ENCODE results near the gene MROH8.

MROH8 gene

DNA sequence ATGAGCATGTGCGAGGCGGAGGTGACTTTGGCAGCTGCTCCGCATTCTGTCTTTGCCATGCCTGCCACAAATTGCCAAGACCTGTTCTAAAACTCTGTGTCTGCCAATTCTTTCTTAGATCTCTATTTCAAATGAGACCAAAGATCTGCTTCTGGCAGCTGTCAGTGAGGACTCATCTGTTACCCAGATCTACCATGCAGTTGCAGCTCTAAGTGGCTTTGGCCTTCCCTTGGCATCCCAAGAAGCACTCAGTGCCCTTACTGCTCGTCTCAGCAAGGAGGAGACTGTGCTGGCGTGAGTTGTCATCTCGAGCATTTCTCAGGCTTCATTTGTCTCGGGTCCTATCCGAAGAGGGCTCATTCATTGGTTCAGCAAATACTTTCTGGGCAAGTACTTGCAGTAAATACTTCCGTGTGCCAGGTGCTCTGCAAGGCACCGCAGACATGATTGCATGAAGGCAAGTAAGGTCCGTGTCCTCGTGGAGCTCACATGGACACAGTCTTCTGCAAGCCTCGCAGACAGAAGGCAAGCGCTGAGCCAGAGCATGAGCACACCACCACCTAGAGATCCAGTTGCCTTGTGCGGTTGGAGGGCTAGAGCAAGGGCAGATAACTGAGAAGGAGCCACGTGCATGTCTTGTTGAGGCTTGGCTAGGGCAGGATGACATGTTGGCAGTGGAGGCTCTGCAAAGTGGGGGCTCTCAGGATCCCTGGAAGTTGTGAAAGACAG, 19.7 kb upstream of the MROH8 start:
- no peak for DNase-seq

DNA sequence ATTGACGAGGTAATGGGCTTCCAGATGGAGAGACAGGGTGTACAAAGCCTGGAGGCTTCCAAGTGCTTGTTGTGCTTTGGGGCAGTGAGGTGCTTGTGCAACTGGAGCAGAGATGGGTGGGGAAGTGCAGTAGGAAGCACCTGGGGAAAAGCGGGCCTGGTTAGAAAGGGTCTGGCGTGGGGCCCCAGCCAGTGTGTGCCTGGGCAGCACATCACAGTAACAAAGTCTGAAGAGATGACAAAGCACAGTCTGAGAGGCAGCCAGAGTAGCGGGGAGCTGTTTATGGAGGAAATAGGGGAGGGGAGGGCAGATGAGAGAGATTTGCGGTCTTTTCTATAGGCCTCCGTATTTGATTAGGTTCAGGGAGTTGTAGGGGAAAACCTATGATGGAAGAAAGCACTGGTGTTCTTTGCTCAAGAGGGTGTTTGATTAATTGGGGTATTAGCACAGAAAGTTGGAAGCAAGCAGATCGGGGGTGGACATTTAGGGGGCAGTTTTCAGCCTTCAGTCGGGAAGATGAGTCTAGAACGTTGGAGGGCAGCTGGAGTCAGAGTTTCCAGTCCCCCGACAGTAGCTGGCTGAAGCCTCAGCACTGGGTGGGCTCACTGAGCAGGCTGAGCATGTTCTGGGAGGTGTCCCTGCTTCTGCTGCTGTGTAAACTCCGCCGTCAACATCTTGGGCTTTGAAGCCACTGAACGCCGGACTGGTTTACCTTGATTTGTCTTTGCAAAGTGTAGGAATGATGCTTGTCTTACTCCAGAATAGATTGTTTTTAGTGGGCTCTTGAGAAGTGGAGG, 15.5 kb upstream of the MROH8 start:
- no peak for DNase-seq

DNA sequence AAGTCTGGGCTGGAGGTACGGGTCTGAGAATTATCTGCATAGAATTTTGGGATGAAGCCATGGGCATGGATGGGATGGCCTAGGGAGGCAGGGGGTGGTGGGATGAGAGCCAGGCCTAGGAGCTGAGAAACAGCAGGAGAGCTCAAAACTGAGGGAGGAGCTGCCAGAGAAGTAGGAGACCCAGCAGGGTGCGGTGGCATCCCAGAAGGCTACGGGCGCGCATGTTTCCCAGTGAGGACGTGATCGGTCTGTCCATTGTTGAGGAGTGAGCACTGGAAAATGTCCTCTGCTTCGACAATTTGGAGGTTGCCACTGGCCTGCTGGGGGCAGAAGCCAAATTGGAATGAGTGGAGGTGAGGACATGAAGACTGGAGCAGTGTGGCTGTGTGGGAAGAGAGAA, 14.5 kb upstream of the MROH8 start:
- no peak for DNase-seq

DNA sequence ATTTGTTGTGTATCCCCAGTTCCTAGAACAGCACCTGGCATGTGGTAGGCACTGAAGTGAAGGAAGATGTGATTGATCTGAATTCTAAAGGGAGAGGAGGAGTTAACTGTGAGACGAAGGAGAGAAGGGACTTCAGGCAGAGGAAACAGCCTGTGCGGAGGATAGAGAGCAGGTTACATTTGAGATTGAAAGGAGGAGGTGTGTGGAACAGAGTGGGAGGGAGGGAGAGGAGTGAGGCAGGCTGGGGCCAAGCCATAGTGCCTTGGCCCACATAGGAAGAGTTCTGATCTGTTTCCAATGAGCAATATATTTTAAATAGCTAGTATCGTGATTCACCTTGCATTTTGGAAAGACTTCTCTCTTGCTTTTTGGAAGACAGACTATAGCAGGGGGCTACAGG, 13.9 kb upstream of the MROH8 start:
- no peak for DNase-seq

DNA sequence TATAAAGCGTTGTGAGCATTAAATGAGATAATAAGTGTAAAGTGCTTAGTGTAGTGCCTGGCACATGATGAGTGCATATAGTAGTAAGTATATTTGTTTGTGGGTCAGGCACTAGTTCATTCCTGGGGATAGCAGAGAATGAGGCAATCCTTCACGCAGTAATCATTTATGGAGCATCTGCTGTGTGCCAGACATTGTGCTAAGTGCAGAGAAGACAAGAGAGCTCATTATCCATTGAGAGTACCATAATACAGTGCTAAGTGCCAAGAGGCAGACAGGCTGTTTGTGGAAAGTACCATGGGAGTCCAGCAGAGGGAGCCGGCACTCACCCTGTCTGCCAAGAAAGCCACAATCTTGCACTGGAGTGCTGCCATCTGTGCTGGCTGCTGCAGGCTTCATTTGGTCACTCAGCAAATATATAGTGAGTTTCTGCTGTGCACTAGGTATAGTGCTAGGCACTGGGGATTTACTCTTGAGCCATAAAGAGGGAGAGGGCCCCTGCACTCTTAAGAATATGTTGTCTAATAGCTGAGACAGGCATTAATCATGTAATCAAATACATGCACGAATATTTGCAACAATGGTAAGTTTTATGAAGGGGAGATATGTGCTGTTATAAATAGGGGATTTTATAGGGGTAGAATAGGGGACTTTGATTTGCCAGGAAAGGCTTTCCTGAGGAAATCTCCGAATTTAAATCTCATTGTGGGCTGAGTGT, 12.9 kb upstream of the MROH8 start:
- DNase-seq, result peak; percentile 94

DNA sequence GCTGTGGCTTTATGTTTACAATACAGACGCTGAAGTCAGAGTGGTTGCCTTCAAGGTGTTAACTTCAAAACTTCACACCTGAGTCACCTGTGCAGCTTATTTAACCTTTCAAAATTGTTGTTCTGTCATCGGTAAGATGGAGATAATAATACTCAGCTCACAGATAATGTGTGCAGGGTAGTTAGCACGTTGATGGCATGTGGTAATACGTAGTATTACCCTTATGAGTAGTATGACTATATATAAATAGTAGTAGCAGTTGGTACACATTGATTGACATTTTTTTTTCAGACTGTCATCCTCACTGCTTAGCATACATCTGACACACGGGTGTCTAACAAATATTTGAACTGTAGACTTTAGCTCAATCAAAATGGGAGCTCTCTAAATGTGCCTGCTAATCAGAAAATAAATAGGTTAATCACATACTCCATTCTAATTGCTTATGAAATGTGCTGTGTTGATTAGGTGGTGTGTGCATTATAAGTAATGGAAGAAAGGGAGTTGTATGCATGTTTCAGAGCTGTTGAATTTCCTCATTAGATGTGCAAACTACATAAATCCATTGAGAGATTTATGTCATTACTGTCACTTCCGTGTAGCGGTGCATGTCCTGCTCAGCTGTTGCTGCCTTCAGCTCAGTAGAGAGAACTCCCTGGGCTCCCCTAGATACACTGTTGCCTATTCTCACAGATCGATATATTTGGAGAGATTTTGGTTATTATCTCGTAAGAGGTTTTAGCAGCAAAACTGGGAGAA, 11.2 kb upstream of the MROH8 start:
- DNase-seq, result peak; percentile 24

DNA sequence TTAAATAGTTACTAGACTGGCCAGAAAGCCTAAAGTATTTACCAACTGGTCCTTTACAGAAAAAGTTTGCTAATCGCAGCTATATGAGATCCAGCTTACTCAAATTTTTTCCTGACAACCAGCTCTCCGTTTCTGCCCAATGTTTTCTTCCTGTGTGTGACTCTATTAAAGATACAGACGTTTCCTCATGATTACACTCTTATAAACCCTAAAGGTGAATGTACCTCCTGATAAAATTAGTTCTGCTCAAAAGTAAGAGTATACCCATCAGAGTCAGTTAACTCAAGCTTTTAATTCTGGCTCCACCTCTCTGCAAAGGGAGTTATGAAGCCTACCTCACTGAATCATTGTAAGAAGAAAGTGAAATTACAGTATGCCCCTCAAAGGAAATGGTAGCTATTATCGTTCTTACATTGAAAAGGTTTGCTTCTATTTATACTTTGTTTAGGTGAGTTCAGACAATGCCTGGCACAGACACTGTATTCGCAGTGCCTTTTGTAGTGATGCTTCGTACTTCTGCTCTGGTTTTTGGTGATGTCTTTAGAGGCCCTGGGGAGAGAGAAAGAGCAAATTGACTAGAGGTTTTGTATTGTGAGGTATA, 10.2 kb upstream of the MROH8 start:
- no peak for DNase-seq

DNA sequence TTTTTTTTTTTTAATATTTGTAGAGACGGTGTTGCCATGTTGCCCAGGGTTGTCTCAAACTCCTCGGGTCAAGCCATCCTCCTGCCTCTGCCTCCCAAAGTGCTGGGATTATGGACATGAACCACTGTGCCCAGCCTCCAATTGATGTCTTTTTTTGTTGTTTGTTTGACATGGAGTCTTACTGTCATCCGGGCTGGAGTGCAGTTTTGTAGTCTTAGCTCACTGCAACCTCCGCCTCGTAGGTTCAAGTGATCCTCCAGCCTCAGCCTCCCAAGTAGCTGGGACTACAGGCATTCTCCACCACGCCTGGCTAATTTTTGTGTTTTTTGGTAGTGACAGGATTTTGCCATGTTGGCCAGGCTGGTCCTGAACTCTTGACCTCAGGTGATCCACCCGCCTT, 9.4 kb upstream of the MROH8 start:
- no peak for DNase-seq

DNA sequence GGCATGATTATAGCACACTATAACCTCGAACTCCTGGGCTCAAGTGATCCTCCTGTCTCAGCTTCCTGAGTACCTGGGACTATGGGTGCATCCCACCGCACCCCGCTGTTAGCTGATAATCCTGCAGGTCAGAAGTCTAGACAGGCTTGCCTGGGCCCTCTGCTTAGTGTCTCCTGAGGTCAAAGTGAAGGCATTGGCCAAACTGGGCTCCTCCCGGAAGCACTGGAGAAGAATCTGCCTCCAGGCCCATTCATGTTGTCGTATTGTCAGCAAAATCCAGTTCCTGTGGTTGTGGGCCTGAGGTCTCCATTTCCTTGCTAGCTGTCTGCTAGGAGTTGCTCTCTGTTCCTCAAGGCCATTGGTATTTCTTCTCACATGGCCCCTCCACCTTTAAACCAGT, 6.3 kb upstream of the MROH8 start:
- DNase-seq, result no peak

DNA sequence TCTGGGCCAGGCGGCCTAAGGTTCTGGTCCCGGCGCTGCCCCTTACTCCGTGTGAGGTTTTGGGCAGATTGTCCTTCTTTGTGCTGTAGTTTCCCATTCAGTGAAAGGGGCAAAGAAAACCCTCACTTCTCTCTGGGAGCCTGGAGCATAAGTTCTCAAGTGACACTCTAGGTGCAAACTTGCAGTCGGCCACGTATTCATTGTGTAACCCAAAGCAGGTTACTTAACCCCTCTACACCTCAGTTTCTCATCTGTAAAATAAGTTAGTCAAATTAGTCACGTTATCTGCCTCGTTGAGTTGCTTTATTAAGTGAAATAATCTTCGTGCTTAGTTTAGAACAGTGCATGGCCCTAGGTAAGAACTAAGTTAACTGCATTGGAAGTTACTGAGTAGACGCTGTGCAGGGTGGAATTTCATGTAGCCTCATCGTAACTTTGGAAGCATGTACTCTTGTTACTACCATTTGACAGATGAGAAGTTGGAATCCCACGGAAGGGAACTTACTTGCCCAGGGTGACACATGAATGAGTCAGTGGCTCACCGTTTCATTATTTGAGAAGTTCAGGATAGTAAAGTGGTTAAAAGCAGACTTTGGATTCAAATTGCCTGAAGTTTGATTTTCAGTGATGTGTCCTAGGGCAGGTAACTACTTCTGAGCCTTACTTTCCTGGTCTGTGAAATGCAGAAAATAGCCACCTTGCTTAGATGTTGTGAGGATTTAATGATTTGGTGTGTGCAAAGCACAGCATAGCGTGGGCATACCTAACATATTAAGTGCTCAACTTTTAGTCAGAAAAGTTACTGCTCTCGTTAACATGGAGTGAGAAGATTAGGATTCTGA, 556 bp upstream of the MROH8 start:
- DNase-seq, result no peak

DNA sequence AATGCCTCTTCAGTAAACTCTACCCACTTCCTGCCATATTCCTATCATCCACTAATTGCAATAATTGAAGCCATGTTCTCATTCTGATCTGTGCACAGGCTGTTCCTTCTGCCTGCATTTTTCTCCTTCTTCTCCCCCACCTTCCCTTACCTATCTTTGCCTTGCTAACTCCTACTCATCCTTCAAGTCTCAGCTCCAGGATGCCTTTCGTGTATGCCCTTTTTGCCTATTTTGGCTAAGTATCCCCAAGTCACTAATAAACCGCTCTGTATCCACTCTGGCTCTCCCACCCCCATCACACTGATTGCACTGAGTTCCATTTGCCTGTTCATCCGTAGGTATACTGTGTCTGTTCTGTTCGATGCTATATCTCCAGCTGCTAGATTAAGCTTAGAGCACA, 6.5 kb downstream of the MROH8 start:
- DNase-seq, result no peak

DNA sequence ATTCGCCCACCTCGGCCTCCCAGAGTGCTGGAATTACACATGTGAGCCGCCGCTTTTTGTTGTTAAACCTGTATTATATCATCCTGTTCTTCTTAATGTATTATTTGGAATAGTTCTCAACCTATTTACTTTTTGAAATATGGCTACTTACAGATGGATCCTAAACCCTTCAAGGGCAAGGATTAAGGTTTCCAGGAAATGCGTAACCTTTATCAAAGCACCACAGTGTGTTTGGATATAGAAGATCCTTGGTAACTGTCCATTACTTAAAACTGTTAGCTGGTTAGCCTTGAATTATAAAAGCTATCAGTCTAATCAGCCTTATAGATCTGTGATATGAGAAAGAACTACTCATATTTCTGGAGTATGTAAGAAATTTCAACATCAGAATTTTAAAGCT, 12.5 kb downstream of the MROH8 start:
- no peak for DNase-seq

DNA sequence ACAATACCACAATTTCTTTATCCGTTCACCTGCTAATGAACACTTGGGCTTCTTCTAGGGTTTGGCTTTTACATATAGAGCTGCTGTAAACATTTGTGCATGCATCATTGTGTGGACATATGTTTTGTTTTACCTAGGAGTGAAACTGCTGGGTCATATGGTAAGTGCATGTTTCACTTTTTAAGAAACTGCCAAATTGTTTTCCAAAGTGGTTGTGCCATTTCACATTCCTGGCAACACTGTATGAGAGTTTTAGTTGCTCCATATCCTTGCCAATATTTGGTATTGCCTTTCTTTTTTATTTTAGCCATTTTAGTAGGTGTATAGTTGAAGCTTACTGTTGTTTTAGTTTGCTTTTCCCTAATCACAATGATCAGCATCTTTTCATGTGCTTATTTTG, 14.3 kb downstream of the MROH8 start:
- DNase-seq, result no peak

DNA sequence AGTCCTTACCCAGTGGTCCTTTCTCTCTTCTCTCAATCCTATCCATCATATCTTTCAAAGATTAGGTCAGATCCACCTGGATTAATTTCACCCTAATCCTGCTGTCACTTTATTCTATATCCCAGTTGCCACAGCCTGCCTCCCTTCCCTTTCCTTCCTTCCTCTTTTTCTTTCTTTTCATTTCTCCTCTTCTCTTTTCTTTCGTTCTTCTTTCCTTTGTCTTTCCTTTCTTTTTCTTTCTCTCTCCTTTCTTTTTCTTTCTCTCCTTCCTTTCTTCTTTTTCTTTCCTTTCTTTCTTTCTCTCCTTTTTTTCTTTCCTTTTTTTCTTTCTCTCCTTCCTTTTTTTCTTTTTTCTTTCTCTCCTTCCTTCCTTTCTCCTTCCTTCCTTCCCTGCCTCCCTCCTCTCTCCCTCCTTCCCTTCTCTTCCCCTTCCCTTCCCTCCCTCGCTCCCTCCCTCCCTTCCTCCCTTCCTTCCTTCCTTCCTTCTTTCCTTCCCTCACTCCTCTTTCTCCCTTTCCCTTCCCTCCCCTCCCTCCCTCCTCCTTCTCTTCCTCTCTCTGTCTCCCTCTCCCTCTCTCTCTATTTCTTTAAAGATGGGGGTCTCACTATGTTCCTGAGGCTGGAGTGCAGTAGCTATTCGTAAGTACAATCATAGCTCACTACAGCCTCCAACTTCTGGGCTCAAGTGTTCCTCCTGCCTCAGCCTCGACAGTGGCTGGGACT, 15.4 kb downstream of the MROH8 start:
- DNase-seq, result no peak

DNA sequence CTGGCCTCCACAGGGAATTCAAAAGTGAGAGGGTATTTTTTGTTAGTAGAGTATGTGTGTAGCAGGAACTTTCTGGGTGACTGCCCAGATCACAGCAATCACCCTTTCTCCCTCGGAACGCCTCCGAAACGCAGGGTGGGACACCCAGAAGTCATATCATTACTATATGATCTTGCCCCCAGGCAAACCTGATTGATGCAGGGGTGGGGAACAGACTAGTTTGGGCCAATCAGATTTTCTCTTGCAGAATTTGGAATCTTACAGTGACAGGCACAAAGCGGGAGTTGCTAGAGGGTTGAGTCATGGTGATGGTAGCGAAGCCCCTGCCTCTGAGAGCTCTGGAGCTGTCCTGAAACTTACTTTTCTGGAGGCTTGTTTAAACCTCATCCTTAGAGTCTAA, 16.7 kb downstream of the MROH8 start:
- DNase-seq, result no peak

DNA sequence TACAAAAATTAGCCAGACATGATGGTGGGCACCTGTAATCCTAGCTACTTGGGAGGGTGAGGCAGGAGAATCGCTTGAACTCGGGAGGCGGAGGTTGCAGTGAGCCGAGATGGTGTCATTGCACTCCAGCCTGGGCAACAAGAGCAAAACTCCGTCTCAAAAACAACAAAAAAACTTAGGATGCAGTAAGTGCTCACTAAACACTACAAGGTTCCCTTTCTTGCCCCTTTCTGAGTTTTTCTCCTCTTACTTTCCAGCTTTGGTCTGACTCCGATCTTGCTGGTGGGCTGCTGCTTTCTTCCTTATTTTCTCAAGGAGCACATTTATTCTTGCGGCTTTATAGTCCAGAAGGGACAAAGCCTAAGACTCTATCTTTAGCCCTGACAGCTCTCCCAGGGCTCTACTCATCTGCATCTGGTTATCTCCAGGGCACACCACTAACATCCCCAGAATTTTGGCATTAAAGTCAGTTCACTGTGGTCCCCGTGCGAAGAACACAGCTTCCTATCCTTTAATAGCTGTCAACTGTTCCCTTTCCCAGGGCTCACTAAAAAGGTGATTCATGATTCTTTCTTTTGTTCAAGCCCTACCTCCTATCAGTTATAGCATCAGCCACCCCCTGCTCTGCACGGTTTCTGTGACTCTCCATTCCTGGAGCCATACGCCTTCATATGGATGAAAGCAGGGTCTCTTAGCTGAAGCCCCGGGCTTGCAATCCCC, 17.4 kb downstream of the MROH8 start:
- no peak for DNase-seq

DNA sequence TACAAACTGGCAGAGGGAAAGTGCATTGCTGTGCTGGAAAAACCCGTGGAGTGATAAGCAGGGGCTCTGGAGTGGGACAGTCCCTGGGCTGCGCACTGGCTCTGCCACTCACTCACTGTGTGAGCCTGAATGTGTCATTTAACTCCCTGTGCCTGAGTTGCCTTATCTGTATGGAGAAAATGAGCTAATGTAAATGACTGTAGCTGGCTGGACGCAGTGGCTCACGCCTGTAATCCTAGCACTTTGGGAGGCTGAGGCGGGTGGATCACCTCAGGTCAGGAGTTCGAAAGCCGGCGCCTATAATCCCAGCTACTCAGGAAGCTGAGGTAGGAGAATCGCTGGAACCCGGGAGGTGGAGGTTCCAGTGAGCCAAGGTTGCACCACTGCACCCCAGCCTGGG, 18.7 kb downstream of the MROH8 start:
- no peak for DNase-seq

DNA sequence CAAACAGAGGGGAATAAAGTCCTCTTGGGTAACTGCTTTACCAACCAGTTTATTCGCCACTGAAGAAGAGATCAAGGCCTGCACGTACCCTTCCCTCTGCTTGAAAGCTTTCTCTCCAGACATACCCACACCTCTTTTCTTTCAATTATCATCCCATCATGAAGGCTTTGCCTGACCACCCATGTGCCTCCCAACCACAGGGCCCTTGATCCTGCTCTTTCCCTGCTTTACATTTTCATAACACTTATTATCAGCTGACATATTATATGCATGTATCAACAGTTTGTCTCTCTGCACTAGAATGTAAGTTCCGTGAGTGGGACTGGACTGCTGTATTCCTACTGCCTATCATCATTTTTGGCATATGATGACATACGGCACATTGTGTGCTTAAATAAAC, 21.1 kb downstream of the MROH8 start:
- DNase-seq, result no peak

DNA sequence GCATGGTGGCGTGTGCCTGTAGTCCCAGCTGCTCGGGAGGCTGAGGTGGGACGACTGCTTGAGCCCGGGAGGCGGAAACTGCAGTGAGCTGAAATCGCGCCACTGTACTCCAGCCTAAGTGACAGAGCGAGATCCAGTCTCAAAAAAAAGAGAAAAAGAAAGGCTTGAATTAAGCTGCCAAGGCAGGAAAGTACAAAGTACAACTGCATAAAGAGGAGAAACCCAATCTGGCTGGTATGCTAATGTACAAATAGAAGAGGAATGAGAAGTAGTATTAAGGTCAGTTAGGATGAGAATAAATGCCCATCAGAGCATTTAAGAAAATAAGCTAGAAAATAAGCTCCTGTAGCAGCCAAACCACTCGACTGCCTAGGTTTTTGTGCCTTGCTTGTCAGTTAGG, 23.4 kb downstream of the MROH8 start:
- DNase-seq, result no peak

DNA sequence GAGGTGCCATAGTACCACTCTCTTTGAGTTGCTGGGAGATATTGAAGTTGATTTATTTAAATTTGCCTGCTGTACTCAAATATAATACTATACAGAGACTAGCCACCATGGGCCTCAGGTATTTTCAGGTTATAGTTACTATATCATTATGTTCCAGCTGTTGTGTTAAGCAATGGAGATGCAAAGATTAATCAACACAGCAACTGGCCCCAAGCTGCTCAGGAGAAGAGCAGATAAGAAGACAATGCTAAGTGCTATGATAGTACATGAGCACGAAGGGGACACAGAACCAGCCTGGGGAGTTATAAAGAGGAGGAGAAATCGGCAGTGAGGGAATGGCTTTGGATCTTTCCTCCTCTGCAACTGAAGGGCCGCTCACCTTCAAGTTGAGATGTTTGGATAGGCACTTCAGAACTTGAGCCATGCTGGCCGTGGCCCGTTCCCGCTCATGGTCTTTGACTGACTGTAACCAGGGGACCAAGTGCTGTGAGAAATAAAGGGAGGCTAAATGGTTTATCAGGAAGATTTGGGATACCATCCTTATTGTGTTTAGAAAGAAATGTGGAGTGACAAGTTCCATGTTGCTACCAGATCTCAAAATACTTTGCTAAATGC, 24.6 kb downstream of the MROH8 start:
- no peak for DNase-seq

Measured in eye (tissue), 1 donor.